ENCODE results near the gene ABCB1. TPM values are rescaled to one million over a fixed set of nuclear protein-coding genes. Genes with fewer than 3 reads are reported as not detected.

ABCB1 gene
- polyA plus RNA-seq, 4 donors, result 16.5 to 21.1 (median 18.8) TPM

DNA sequence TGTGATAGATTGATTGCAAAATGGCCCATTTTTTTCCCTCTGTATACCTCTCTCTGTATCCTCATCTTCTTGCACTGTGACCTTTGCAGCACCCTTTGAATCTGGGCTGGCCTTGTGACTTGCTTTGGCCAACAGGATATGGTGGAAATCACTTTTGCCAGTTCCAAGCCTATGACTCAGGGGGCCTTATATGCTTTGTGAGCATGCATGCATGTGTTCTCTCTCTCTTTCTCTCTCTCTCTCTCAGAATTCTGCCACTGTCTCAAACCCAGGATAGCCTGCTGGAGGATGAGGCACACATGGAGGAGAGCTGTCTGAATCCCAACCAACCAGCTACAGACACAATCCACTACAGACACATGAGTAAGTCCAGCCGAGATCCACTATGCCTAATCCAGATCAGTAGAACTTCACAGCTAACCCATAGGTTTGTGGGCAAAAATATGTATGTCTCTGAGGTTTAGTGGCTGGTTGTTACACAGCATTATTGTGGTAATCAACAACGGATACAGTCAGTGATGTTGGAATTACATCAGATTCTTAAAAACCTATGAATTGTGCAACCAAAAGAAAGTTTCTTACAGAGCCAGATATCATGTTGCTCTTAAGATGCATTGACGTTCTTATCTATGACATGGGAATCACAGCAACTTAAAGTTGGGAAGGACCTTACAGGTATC lies 83.4 kb downstream of the ABCB1 start:
- no peak for DNase-seq (ENCODE audit: low read depth in 4 of 4, low spot score in 2 of 4)

GRCh38 chr7:87513735-87514335 lies 86.8 kb downstream of the ABCB1 start:
- DNase-seq (ENCODE audit: low read depth in 4 of 4, low spot score in 2 of 4), result no peak

GRCh38 chr7:87512906-87513305 lies 87.8 kb downstream of the ABCB1 start:
- DNase-seq (ENCODE audit: low read depth in 4 of 4, low spot score in 2 of 4), result no peak

DNA sequence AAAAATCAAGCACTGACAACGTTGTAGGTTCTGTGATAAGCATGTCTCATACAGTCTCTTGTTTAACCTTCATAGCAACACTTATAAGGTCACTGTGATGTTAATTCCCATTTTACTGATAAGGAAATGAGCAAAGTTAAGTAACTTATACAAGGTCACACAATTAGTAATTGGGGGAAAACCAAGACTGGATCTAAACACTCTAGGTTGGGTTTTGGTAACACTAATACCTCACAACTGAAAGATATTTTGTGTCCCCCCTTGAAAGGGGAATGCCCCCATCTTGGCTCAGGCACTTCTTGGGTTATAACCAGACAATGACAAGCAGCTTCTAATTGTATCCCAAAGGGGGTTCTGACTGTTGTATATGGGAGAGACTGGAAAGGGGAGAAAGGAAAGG lies 89.2 kb downstream of the ABCB1 start:
- DNase-seq (ENCODE audit: low read depth in 4 of 4, low spot score in 2 of 4), result no peak

- no peak for DNase-seq (ENCODE audit: low read depth in 4 of 4, low spot score in 2 of 4)
These were observed 90.2 kb downstream of the ABCB1 start for GRCh38 chr7:87510411-87510875.

- DNase-seq (ENCODE audit: low read depth in 4 of 4, low spot score in 2 of 4), result no peak
These were observed 93.2 kb downstream of the ABCB1 start for GRCh38 chr7:87507446-87507845.

DNA sequence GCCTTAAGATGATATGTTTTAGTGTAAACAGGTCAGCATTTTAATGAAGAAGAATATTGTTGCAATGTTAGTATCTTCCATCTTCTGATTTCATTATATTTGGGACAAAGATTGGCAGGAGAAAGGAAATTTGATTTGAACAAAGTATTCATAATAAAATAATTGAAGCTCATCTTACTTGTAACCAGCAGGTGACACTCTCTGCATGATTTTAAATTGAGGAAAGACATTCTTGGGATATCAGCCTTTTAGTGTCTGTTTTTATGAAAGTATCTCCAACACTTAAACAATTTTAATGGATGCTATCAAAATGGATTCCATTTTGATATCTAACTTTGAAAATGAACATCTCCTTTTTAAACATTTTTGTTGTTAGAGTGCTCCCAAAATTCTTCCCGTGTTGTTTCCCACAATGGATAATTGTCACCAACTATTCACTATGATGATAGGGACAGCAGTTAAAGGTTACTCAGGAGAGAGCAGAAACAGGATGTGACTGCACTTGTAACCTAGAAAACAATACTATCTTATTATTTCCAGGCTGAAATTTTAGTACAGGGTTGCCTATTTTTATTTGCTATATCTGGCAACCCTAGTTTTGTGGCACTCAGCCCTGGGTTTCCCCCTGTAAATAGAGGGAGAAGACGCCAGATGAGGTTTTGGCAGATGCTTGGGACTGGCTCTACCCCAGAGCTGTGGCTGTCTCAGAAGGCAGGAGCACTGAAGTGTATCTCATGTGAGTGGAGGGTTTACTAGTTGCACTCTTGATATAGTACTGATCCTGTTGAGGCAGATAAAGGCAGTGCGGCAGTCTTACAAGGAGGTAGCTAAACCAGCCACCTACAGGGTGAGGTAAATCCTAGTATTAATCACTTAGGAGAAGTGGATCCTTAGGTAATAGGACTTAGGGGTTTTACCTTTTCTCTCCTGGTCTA lies 94.2 kb downstream of the ABCB1 start:
- DNase-seq (ENCODE audit: low read depth in 4 of 4, low spot score in 2 of 4), result no peak

DNA sequence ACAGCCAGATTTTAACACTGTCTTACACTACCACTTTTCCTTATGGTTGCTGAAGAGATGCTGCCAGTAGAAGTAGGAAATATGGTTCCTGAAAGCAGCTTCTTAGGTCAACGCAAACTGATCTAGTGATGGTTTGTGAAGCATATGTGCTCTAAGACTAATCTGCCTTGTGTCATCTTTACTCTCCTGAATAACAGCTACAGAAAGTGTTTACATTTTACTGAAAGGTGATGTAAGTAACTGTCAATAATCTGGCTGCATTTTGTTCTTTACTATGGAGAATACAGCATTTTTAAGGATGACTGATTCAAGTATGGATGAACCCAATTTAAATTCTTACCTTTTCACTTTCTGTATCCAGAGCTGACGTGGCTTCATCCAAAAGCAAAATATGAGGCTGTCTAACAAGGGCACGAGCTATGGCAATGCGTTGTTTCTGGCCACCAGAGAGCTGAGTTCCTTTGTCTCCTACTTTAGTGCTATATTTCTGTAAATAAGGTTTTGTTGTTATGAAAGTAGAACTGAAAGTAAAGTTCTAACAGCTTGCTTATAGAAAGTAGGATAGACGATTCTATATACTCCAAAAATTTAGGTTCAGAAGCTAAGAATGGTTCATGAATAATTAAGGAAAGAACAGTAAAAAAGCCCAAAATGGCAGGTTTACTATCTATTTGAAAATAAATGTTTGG lies 95.0 kb downstream of the ABCB1 start:
- DNase-seq (ENCODE audit: low read depth in 4 of 4, low spot score in 2 of 4), result no peak

GRCh38 chr7:87505122-87505521 lies 95.6 kb downstream of the ABCB1 start:
- no peak for DNase-seq (ENCODE audit: low read depth in 4 of 4, low spot score in 2 of 4)

DNA sequence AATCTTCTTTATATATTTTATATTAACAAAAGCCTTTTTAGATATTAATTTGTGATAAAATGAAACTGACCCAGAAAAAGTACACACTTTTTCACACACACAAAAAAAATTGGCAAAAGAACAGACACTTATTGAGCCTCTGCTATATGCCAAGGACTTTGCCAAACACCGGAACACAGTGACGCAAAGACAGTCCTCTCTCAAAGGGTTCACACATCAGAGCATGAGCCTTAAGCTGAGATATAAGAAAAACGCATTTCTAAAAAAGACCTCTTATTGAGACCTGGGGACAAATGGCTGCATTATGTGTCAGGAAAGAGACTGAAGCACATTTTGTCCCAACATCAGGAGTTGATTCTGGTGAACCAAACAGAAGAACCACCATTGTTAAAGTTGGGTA lies 101.2 kb downstream of the ABCB1 start:
- DNase-seq (ENCODE audit: low read depth in 4 of 4, low spot score in 2 of 4), result no peak

GRCh38 chr7:87498893-87499292 lies 101.8 kb downstream of the ABCB1 start:
- no peak for DNase-seq (ENCODE audit: low read depth in 4 of 4, low spot score in 2 of 4)

GRCh38 chr7:87497482-87497881 lies 103.2 kb downstream of the ABCB1 start:
- no peak for DNase-seq (ENCODE audit: low read depth in 4 of 4, low spot score in 2 of 4)

DNA sequence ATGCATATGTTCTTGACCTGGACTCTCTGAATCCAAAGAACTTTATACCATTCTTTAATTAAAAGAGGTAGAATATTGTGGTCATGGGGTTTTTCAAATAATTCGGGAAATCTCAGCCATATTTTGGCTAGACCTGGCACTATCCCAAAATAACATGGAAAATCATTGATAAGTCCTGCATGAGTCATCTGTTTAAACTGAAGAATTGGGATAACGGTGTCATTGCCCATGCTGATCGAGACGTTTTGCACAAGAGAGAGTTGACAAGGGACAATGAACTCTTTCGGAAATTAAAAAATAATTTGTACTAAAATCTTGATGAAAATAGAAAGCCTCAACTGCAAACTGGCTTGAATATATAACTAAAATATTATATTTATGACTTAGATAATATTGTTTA lies 105.3 kb downstream of the ABCB1 start:
- DNase-seq (ENCODE audit: low read depth in 4 of 4, low spot score in 2 of 4), result no peak

DNA sequence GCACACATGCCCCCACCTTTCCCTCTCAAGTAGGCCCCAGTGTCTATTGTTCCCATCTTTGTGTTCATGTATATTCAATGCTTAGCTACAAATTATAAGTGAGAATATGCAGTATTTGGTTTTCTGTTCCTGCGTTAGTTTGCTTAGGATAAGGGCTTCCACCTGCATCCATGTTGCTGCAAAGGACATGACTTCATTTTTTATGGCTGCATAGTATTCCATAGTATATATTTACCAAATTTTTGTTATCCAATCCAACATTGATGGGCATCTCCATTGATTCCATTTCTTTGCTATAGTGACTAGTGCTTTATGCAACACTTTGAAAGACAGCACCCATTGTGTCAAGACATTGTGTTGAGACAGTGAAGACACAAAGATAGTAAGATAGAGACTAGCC lies 106.2 kb downstream of the ABCB1 start:
- no peak for DNase-seq (ENCODE audit: low read depth in 4 of 4, low spot score in 2 of 4)

- DNase-seq (ENCODE audit: low read depth in 4 of 4, low spot score in 2 of 4), result no peak
These were observed 117.6 kb downstream of the ABCB1 start for GRCh38 chr7:87483131-87483530.

GRCh38 chr7:87482115-87482514 lies 118.6 kb downstream of the ABCB1 start:
- DNase-seq (ENCODE audit: low read depth in 4 of 4, low spot score in 2 of 4), result no peak

- DNase-seq (ENCODE audit: low read depth in 4 of 4, low spot score in 2 of 4), result no peak
These were observed 120.3 kb downstream of the ABCB1 start for GRCh38 chr7:87480386-87480785.

- DNase-seq (ENCODE audit: low read depth in 4 of 4, low spot score in 2 of 4), result no peak
These were observed 120.7 kb downstream of the ABCB1 start for GRCh38 chr7:87479951-87480350.

DNA sequence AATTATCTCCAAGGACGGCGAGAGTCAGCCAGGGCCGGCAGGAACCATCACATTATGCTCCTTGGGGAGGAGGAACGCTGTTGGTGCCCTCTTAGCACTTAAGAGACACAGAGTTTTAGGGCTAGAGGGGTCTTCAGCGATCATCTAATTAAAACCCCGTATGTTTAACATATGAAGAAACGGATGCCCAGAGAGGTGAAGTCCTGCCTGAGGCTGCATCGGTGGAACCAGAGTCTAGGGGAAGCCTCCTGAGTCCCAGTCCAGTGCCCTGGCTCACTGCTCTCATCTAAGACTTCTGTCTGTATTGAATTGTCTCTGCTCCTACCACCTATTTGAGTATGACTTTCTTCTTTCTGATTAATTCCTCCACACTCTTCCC lies 124.5 kb downstream of the ABCB1 start:
- DNase-seq (ENCODE audit: low read depth in 4 of 4, low spot score in 2 of 4), result no peak

DNA sequence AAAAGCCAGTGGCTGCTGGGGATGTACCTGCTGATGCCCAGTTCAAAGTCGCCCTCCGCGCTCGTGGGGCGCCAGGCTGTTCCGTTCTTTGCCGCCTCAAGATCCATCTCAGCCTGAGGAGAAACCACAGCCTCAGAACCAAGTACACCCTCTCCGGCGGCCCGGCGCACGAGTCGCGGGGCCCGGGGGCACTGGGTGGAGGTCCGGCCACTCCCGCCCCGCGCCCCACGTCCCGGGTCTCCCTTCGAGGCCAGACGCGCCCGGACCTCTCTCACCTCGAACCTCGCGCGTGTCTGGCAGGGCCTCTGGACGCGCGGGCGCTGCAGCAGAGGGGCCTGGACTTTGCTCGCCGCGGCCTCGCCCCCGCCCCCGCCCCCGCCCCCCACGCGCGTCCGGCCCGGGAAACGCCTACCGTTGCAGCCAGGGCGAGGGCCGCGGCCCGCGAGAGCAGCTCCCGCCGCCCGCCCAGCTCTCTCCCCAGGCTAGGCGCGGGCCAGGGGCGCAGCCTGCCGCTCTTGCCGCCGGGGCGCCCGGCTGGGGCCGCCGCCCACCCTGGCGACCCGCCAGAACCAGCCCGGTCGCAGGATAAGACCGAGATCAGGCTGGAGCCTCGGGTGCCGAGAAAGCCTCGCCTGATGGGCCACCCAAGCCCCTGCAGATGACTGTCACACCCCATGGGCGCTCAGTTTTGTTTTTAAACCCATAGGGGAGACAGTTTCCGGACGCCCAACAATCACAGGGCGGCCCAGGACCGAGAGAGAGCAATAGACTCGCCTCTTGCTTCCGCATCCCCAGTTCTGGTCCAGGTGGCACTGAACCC lies 125.1 kb downstream of the ABCB1 start, which contains the start of gene ABCB4:
Gene ABCB4 (minus strand): TSS at position 322 of the 820 bp plus-strand sequence. CDS start 215 bp downstream, at position 107.
- no peak for DNase-seq (ENCODE audit: low read depth in 4 of 4, low spot score in 2 of 4)

All from left renal cortex interstitium (tissue), 4 donors.